ENCODE measurements around the gene RXFP1. TPM values are rescaled to one million over a fixed set of nuclear protein-coding genes. Genes with fewer than 3 reads are reported as not detected.

RXFP1 gene
- polyA plus RNA-seq, 1 donor (not counting 4 experiments of a cell fraction or from before 2014, with no cell fraction given) = not detected

GRCh38 chr4:158532556-158533231 is 11.0 kb downstream of the RXFP1 start:
- H3K4me1 ChIP-seq (ENCODE audit: control insufficient read depth, extremely low read depth, insufficient read depth, low read length) = peaks cover 12% of the 10 kb centered on the region
- H3K27ac ChIP-seq (ENCODE audit: control insufficient read depth, insufficient read depth, low read length) = no peak overlapping the region
- FAIRE-seq (no peak), DNase-seq (ENCODE audit: low read depth, low spot score) (no peak)
- no peak overlapping the region for H3K4me3 ChIP-seq (ENCODE audit: control insufficient read depth in 2 of 3, extremely low read depth in 1 of 3, insufficient read depth in 2 of 3, low read depth in 1 of 3, low read length in 3 of 3)
- no peak overlapping the region for H3K9ac ChIP-seq (ENCODE audit: control insufficient read depth, extremely low read depth, insufficient read depth, low read length)
- H3K4me2 ChIP-seq (ENCODE audit: control insufficient read depth, extremely low read depth, insufficient read depth, low read depth, low read length) = no peak overlapping the region
- dilution Hi-C loops (cut with MboI; ENCODE audit: extremely low pct_ligation_motif_present, low sequenced_read_pairs) = no loop called here
- H2AFZ ChIP-seq (ENCODE audit: control insufficient read depth, low read length) = peak overlapping the region; percentile 22
- H4K20me1 ChIP-seq (ENCODE audit: control insufficient read depth, extremely low read depth, insufficient read depth, low read length) = no peaks in the 10 kb centered on the region
- TF ChIP-seq, protein P1, sequence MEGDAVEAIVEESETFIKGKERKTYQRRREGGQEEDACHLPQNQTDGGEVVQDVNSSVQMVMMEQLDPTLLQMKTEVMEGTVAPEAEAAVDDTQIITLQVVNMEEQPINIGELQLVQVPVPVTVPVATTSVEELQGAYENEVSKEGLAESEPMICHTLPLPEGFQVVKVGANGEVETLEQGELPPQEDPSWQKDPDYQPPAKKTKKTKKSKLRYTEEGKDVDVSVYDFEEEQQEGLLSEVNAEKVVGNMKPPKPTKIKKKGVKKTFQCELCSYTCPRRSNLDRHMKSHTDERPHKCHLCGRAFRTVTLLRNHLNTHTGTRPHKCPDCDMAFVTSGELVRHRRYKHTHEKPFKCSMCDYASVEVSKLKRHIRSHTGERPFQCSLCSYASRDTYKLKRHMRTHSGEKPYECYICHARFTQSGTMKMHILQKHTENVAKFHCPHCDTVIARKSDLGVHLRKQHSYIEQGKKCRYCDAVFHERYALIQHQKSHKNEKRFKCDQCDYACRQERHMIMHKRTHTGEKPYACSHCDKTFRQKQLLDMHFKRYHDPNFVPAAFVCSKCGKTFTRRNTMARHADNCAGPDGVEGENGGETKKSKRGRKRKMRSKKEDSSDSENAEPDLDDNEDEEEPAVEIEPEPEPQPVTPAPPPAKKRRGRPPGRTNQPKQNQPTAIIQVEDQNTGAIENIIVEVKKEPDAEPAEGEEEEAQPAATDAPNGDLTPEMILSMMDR (optimal IDR thresholded peaks at IDR 0.05 in 1 of 3, IDR thresholded peaks at IDR 0.05 in 1 of 3, conservative IDR thresholded peaks at IDR 0.05 in 1 of 3; ENCODE audit: extremely low read depth in 1 of 3, insufficient read depth in 2 of 3, low read length in 3 of 3) = no peak
- no peaks in the 10 kb centered on the region for H3K9me3 ChIP-seq (ENCODE audit: control insufficient read depth, low read depth, low read length)
- no peaks in the 10 kb centered on the region for H3K79me2 ChIP-seq (ENCODE audit: control insufficient read depth, insufficient read depth, low read length)
- no peaks in the 10 kb centered on the region for H3K9me1 ChIP-seq (ENCODE audit: control insufficient read depth, extremely low read depth, insufficient read depth, low read length)
- no peaks in the 10 kb centered on the region for H3K27me3 ChIP-seq (ENCODE audit: control insufficient read depth, extremely low read depth, insufficient read depth, low read length)
- no peaks in the 10 kb centered on the region for H3K36me3 ChIP-seq (ENCODE audit: control insufficient read depth in 2 of 2, extremely low read depth in 1 of 2, insufficient read depth in 2 of 2, low read length in 2 of 2)

DNA sequence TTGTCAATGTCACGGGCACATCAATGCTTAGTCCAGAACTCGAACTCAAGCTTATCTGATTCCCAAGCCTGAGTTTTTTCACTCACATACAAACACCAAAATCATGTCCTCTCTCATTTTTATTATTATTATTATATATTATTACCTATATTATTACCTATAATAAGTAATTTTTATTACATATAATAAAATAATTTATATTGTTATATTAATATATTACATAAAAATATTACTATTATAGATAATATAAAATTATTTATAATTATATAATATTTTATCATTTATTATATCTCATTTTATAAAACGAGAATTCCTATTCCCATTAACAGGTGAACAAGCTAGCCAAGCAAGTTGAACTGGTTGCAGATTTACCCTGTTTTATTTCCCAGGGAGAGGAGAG is 13.0 kb downstream of the RXFP1 start:
- Histone ChIP-seq H3K9ac (ENCODE audit: control insufficient read depth, extremely low read depth, insufficient read depth, low read length) (no peak overlapping the region), H3K4me1 (ENCODE audit: control insufficient read depth, extremely low read depth, insufficient read depth, low read length) (peaks cover 30% of the 10 kb centered on the region), H3K4me2 (ENCODE audit: control insufficient read depth, extremely low read depth, insufficient read depth, low read depth, low read length) (no peak overlapping the region), H2AFZ (ENCODE audit: control insufficient read depth, low read length) (peak overlapping the region; percentile 50), H3K27ac (ENCODE audit: control insufficient read depth, insufficient read depth, low read length) (no peak overlapping the region), H3K27me3 (ENCODE audit: control insufficient read depth, extremely low read depth, insufficient read depth, low read length) (no peaks in the 10 kb centered on the region), H3K9me3 (ENCODE audit: control insufficient read depth, low read depth, low read length) (no peaks in the 10 kb centered on the region), H3K4me3 (ENCODE audit: control insufficient read depth in 2 of 3, extremely low read depth in 1 of 3, insufficient read depth in 2 of 3, low read depth in 1 of 3, low read length in 3 of 3) (no peak overlapping the region), H3K79me2 (ENCODE audit: control insufficient read depth, insufficient read depth, low read length) (no peaks in the 10 kb centered on the region), H4K20me1 (ENCODE audit: control insufficient read depth, extremely low read depth, insufficient read depth, low read length) (no peaks in the 10 kb centered on the region), H3K9me1 (ENCODE audit: control insufficient read depth, extremely low read depth, insufficient read depth, low read length) (no peaks in the 10 kb centered on the region), H3K36me3 (ENCODE audit: control insufficient read depth in 2 of 2, extremely low read depth in 1 of 2, insufficient read depth in 2 of 2, low read length in 2 of 2) (no peaks in the 10 kb centered on the region)
- DNase-seq (ENCODE audit: low read depth, low spot score) (no peak), FAIRE-seq (no peak)
- dilution Hi-C loops (cut with MboI; ENCODE audit: extremely low pct_ligation_motif_present, low sequenced_read_pairs) = no loop called here
- TF ChIP-seq, protein P1 (optimal IDR thresholded peaks at IDR 0.05 in 1 of 3, IDR thresholded peaks at IDR 0.05 in 1 of 3, conservative IDR thresholded peaks at IDR 0.05 in 1 of 3; ENCODE audit: extremely low read depth in 1 of 3, insufficient read depth in 2 of 3, low read length in 3 of 3) = no peak

Measured in keratinocyte (primary cell).